ENCODE results near the gene TENM3. TPM values are rescaled to one million over a fixed set of nuclear protein-coding genes. Genes with fewer than 3 reads are reported as not detected.

TENM3 gene
- total RNA-seq, 2 experiments from 2014 or later = not detected

DNA sequence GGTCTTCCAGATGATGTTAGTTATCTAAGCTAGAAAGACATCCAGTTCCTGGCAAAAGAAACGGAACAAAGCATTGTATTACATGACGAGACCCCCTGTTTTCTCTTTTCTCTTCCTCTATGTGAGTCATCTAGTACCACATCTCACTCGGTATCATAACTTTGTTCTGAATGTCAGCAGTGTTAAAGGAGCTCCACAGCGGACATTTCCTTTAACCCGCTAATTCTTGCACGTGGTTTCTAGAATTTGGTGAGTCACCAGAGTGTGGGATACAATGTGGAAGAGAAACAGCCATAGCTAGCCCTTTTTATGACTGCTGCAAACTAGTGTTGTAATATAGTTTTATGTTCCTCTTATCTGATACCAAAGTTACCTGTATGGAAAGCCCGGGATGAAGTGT, 243.7 kb downstream of the TENM3 start:
- no peak overlapping the region for H3K4me3 Mint-ChIP-seq
- H3K27ac Mint-ChIP-seq = no peak overlapping the region
- intact Hi-C loops (cut with micrococcal nuclease) = no loop called here
- no peaks in the 10 kb centered on the region for H3K36me3 Mint-ChIP-seq (ENCODE audit: low read depth)
- TF ChIP-seq, protein P1, sequence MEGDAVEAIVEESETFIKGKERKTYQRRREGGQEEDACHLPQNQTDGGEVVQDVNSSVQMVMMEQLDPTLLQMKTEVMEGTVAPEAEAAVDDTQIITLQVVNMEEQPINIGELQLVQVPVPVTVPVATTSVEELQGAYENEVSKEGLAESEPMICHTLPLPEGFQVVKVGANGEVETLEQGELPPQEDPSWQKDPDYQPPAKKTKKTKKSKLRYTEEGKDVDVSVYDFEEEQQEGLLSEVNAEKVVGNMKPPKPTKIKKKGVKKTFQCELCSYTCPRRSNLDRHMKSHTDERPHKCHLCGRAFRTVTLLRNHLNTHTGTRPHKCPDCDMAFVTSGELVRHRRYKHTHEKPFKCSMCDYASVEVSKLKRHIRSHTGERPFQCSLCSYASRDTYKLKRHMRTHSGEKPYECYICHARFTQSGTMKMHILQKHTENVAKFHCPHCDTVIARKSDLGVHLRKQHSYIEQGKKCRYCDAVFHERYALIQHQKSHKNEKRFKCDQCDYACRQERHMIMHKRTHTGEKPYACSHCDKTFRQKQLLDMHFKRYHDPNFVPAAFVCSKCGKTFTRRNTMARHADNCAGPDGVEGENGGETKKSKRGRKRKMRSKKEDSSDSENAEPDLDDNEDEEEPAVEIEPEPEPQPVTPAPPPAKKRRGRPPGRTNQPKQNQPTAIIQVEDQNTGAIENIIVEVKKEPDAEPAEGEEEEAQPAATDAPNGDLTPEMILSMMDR (IDR thresholded peaks at IDR 0.05) = no peak
- no peaks in the 10 kb centered on the region for H3K9me3 Mint-ChIP-seq
- H3K4me1 Mint-ChIP-seq (ENCODE audit: low read depth) = no peaks in the 10 kb centered on the region
- CTCF ChIA-PET = interaction anchor here (1.1 kb wide), 1 partner anchor 439 kb away, joined by 5 read pairs; no protein-coding TSS in a partner anchor
- ATAC-seq = peak; percentile 37
- POLR2A ChIA-PET = no interaction called here
- peak; percentile 6 for DNase-seq
- peaks cover 8% of the 10 kb centered on the region for H3K27me3 Mint-ChIP-seq

DNA sequence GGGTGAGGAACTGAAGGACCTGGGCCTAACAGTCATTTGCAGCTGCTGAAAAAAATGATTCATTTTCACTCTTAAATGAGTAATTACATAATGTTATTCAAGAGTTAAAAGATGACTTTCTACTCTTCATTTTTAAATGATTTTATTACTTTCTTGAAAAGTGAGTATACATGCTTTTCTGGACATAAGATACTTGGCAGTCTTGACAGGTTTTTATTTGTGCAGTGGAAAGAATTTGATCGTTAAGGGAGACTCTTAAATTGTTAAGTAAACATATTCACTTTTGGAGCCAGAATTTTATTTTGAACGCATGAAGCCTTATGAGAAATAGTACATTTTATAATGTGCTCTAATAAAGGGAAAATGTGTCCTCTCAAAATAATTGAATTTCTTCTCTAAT, 245.7 kb downstream of the TENM3 start:
- intact Hi-C loops (cut with micrococcal nuclease) = no loop called here
- Mint-ChIP-seq H3K9me3 (no peaks in the 10 kb centered on the region), H3K36me3 (ENCODE audit: low read depth) (no peaks in the 10 kb centered on the region), H3K27me3 (peaks cover 8% of the 10 kb centered on the region), H3K4me3 (no peak overlapping the region), H3K4me1 (ENCODE audit: low read depth) (peaks cover 7% of the 10 kb centered on the region), H3K27ac (no peak overlapping the region)
- CTCF ChIA-PET = no interaction called here
- TF ChIP-seq, protein P1 (IDR thresholded peaks at IDR 0.05) = no peak
- POLR2A ChIA-PET = no interaction called here
- DNase-seq (no peak), ATAC-seq (no peak)

DNA sequence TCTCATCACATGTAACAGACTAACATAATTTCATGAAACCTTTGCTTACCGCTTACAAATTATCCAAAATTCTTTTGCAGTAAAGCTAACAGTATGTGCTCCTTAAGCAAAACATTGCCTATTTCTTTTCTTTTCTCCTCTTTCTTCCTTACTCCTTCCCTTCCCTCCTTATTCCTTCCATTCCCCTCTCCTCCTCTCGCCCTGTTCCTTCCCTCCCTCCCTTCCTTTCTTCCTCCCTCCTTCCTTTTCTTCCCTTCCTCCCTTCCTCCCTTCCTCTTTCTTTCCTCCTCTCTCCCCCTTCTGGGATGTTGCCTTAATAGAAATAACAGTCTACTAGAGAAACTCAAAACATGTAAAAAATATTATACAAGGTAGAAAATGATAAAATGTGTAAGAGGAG, 246.4 kb downstream of the TENM3 start:
- ATAC-seq = no peak
- ChIA-PET CTCF (no interaction called here), POLR2A (no interaction called here)
- no peaks in the 10 kb centered on the region for H3K9me3 Mint-ChIP-seq
- intact Hi-C loops (cut with micrococcal nuclease) = no loop called here
- H3K36me3 Mint-ChIP-seq (ENCODE audit: low read depth) = no peaks in the 10 kb centered on the region
- H3K4me1 Mint-ChIP-seq (ENCODE audit: low read depth) = peaks cover 7% of the 10 kb centered on the region
- no peak for DNase-seq
- no peak overlapping the region for H3K4me3 Mint-ChIP-seq
- TF ChIP-seq, protein P1 (IDR thresholded peaks at IDR 0.05) = no peak
- no peak overlapping the region for H3K27ac Mint-ChIP-seq
- peaks cover 8% of the 10 kb centered on the region for H3K27me3 Mint-ChIP-seq

DNA sequence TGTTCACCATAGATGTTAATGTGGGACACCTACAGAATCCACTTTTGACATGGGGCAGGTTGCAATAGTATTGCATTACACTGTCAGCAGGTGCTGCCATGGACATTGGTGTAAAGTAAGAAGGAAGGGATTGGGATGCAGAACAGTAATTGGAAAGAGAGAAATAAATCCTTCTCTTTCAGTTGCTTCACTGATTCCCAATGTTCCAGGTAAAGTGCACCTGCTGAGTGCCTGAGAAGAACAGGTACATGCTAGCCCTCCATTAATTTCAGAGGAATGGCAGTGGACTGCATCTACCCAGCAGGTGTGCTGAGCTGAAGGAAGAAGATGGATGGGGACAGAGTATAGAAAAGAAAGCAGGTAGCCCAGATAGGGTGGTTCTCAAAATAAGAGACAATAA, 248.5 kb downstream of the TENM3 start:
- intact Hi-C loops (cut with micrococcal nuclease) = no loop called here
- no peak overlapping the region for H3K4me3 Mint-ChIP-seq
- H3K27me3 Mint-ChIP-seq = peaks cover 6% of the 10 kb centered on the region
- H3K4me1 Mint-ChIP-seq (ENCODE audit: low read depth) = peaks cover 7% of the 10 kb centered on the region
- DNase-seq (no peak), ATAC-seq (no peak)
- CTCF ChIA-PET = no interaction called here
- POLR2A ChIA-PET = no interaction called here
- TF ChIP-seq, protein P1 (IDR thresholded peaks at IDR 0.05) = no peak
- H3K9me3 Mint-ChIP-seq = no peaks in the 10 kb centered on the region
- H3K36me3 Mint-ChIP-seq (ENCODE audit: low read depth) = no peaks in the 10 kb centered on the region
- H3K27ac Mint-ChIP-seq = no peak overlapping the region

DNA sequence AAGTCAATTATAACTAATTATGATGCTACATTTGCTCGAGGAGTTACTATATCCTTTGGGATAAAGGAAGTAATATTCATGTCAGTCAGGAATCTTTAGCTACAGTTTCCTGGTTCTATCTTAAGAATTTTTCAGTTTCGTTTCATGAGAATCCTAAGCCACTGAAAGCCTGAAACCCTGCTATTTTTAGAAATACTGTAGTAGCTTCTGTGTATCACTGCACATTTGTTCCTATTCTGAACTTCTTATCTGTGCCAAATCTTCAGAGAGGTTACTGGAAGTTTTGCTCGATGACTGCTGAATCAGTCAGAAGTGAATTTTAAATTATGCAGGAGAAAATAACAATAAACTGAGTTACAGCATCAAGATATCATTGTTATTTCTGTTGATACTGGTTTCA, 249.2 kb downstream of the TENM3 start:
- intact Hi-C loops (cut with micrococcal nuclease) = no loop called here
- DNase-seq = no peak
- ChIA-PET CTCF (no interaction called here), POLR2A (no interaction called here)
- no peak for ATAC-seq
- Mint-ChIP-seq H3K9me3 (no peaks in the 10 kb centered on the region), H3K4me1 (ENCODE audit: low read depth) (peaks cover 7% of the 10 kb centered on the region), H3K27me3 (peaks cover 6% of the 10 kb centered on the region), H3K27ac (no peak overlapping the region), H3K4me3 (no peak overlapping the region), H3K36me3 (ENCODE audit: low read depth) (no peaks in the 10 kb centered on the region)
- TF ChIP-seq, protein P1 (IDR thresholded peaks at IDR 0.05) = no peak

All from activated CD8-positive, alpha-beta T cell treated with anti-CD3 and anti-CD28 coated beads for 36 hours (primary cell).